ENCODE results near the gene ATP8B3.

Gene ATP8B3

GRCh38 chr19:1766800-1767352 is 45.2 kb downstream of the ATP8B3 start:
- H3K4me3 ChIP-seq (ENCODE audit: low read depth, low read length) = no peak overlapping the region
- TF ChIP-seq CTCF (IDR thresholded peaks at IDR 0.05; ENCODE audit: control insufficient read depth, extremely low read depth, insufficient read depth) = no peak
- DNase-seq (ENCODE audit: low read depth) = no peak

- no peak for TF ChIP-seq CTCF (IDR thresholded peaks at IDR 0.05; ENCODE audit: control insufficient read depth, extremely low read depth, insufficient read depth)
- DNase-seq (ENCODE audit: low read depth) = no peak
- no peak overlapping the region for H3K4me3 ChIP-seq (ENCODE audit: low read depth, low read length)
Measured at GRCh38 chr19:1765904-1766799, 45.9 kb downstream of the ATP8B3 start.

GRCh38 chr19:1765232-1765903 is 46.7 kb downstream of the ATP8B3 start:
- no peak for DNase-seq (ENCODE audit: low read depth)
- no peak for TF ChIP-seq CTCF (IDR thresholded peaks at IDR 0.05; ENCODE audit: control insufficient read depth, extremely low read depth, insufficient read depth)
- no peak overlapping the region for H3K4me3 ChIP-seq (ENCODE audit: low read depth, low read length)

GRCh38 chr19:1764729-1765128 is 47.3 kb downstream of the ATP8B3 start:
- no peak for DNase-seq (ENCODE audit: low read depth)
- no peak for TF ChIP-seq CTCF (IDR thresholded peaks at IDR 0.05; ENCODE audit: control insufficient read depth, extremely low read depth, insufficient read depth)
- no peak overlapping the region for H3K4me3 ChIP-seq (ENCODE audit: low read depth, low read length)

- H3K4me3 ChIP-seq (ENCODE audit: low read depth, low read length) = no peak overlapping the region
- no peak for TF ChIP-seq CTCF (IDR thresholded peaks at IDR 0.05; ENCODE audit: control insufficient read depth, extremely low read depth, insufficient read depth)
- no peak for DNase-seq (ENCODE audit: low read depth)
Measured at GRCh38 chr19:1763648-1764639, 48.1 kb downstream of the ATP8B3 start.
